SKM-1 (cell line): ENCODE results near the gene CRYBA1.
"Not testable (repeated sequence)": the region's sequence is repeated elsewhere in the genome, so short reads cannot be mapped to it uniquely, and the experiment has no call there.

Source experiments
- DNase-seq: peaks from one replicate; lab custom pipeline; 2025; ENCODE audit not compliant: unreplicated experiment; lab: John Stamatoyannopoulos, UW

Gene CRYBA1, protein sequence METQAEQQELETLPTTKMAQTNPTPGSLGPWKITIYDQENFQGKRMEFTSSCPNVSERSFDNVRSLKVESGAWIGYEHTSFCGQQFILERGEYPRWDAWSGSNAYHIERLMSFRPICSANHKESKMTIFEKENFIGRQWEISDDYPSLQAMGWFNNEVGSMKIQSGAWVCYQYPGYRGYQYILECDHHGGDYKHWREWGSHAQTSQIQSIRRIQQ

DNA sequence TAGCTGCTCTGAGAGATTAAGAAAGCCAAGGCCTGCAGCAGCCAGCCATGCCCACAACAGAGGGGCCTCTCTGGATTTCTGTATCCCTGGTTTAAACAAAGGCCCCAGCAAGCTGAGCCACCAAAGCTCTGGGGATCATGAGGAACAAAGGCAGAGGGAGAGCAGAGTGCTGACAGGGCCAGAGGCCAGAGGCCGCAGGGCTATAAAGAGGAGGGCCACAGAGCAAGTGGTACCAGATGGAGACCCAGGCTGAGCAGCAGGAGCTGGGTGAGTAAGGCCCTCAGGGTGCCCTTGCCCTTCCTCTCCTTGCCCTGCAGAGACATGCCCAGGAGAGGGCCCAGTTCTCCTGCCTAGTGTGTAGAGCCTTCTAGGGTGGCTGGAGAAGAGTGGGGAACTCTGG lies at the start of gene CRYBA1:
TSS of gene CRYBA1 (plus strand) at position 232 of the 400 bp plus-strand sequence. CDS start at position 237, 5 bp downstream.
- no peak for DNase-seq

DNA sequence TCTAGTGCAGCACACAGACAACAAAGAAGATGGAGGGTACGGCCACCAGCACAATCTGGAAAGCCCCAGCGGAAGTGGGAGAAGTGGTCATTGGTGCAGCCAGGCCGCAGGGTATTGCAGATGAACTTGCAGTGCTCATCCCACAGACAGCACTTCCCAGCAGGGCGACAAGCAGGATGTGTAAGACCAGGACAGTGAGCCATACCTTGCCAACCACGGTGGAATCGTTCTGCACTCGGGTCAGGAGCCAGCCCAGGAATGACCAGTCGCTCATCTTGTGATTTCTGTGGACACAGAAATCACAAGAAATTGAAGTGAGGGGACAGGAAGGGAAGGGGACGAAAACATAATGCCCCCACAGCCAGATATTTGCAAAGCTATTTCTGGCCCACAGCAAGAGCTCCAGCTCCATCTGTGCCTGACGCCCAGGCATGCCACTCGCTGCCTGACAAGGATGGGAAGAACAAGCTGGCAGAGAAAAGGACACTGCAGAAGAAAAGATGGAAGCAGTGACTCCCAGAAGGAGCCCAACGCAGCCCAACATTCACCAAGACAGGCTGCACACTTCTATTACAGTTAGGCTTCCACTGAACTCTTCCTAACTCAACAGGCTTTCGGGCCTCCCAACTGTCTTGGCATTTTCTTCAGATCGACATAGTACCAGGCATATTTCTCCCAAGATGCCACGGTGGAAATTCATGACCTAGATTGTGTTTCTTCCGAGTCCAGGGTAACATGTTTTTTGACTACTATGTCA lies 49.0 kb upstream of the CRYBA1 start:
- no peak for DNase-seq

DNA sequence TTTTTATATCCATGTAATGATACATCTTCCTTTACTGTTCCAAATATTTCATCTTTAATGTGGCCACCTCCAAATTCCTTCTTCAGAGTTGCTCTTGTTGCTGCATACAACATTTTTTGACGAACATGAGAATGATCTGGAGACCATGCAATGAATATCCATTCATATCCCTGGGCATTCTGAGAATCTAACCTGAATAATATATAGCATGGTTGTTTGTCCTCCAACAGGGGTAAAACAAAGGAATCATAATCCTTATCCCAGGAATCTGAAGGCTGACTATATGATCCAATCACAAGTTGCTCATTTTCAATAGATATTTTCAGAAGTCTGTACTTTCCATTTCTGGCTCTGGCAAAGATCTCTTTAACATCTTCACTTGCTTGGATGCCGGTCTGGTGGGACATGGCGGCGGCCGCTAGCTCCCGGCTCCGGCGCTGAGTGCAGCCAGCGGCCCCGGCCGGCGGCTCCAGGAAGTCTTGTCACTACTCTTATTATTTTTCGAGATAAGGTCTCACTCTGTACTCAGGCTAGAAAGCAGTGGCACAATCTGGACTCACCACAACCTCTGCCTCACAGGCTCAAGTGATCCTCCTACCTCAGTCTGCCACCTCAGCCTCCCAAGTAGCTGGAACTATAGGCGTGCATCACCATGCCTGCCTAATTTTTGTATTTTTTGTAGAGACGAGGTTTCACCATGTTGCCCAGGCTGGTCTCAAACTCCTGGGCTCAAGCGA lies 42.4 kb upstream of the CRYBA1 start:
- DNase-seq: not testable (repeated sequence)

DNA sequence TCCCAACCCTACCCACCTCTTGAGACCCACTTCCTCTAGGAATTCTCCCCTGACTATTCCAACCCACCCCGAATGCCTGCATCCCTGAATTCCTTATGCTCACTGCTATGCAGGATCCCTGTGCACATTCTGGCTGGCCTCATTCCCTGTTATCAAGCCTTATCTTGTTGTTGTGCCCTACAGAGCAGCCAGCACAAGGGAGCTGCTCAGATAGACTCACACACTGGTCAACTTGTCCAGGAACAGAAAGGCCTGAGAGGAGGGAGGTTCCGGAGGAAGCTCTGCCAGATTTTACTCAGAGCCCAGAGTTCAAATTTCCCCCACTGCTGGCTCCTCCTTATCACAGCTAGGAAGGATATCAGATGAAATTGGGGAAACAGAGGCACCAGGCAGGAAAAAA lies 41.6 kb upstream of the CRYBA1 start:
- no peak for DNase-seq

DNA sequence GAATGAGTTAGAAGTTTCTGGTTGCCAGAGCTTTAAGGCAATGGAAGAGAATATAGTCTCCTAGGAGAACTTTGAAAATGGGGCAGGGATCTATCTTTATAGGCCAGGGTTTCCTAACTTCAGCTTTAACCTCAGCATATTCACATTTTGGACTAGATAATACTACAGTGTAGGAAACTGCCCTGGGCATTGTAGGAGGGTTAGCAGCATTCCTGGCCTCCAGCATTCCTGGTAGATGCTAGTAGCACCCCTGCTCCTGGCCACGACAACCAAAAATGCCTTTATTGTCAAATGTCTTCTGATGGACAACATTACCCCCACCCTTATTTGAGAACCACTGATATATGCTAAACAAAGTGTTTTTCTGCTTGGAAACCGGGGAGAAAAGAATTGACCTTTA lies 38.7 kb upstream of the CRYBA1 start:
- DNase-seq: no peak

DNA sequence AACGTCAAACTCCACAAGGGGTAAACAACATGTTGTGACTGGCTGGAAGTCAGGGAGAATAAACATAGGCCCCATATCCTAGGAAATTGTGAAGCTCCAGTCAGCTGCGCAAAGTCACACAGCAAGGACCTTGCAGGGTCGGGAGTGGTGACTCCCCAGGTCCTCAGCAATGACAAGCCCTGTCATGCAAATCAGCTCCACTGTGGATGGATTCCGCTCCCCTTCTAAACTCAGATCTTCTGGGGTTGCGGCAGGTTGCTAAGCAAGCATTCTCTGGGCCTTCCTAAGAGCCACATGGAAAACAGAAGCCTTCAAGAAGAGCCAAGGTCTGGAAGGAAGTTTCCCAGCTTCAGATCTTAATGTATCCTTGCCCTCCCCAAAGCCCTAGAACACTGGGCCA lies 37.6 kb upstream of the CRYBA1 start:
- DNase-seq: no peak

DNA sequence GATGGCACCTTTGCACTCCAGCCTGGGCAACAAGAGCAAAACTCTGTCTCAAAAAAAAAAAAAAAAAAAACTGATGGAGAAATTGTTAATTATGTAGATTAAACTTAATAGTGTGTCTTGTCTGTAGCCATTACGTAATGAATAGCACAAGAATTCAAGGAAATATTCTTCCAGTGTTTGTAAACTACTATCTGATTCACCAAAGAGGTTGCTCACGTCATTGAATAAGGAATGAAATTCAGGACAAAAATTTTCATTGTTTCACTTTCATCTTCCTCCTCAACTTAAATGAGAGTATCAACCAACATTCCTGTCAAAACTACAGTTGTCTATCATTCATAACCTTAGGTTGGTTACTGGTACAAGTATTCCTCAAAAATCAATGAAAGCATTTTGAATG lies 35.8 kb upstream of the CRYBA1 start:
- DNase-seq: no peak

DNA sequence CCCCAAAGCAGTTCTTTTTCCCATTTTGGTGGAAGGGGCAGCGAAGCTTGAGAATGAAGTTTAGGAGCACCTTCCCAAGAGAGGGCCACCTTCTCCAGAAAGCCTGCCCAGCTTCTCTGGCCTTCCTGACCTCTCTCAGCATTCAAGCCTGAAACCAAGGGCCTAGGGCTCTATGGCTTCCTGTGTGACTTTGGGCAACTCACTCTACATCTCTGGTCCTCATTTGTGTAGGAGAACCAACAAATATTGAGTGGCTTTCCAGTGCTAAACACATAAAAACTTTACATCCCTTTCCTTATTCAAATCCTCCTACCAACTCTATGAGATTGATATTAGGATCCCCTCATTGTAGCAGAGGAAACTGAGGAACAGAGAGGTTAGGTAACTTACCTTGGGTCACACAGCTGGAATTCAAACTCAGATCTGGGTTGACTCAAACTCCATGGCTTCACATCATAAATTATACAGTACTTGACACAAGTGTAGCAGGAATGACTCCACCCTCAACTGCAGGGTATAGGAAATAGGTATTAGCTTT lies 34.5 kb upstream of the CRYBA1 start:
- DNase-seq: no peak

DNA sequence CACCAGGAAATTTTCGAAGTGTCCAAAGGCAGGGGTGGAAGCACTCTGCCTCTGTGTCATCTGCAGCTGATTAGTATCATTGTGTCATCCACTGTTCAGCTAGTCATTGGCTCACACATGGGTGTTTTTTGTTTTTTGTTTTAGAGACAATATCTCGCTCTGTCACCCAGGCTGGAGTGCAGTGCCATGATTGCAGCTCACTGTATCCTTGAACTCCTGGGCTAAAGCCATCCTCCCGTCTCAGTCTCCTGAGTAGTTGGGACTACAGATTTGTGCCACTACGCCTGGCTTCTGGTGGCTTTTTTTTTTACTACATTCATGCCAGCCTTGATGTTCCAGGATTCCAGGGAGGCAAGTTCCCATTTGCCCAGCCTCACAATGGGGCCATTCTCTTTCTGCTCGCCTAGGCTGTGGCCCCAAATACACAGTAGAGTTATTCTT lies 34.0 kb upstream of the CRYBA1 start:
- no peak for DNase-seq

DNA sequence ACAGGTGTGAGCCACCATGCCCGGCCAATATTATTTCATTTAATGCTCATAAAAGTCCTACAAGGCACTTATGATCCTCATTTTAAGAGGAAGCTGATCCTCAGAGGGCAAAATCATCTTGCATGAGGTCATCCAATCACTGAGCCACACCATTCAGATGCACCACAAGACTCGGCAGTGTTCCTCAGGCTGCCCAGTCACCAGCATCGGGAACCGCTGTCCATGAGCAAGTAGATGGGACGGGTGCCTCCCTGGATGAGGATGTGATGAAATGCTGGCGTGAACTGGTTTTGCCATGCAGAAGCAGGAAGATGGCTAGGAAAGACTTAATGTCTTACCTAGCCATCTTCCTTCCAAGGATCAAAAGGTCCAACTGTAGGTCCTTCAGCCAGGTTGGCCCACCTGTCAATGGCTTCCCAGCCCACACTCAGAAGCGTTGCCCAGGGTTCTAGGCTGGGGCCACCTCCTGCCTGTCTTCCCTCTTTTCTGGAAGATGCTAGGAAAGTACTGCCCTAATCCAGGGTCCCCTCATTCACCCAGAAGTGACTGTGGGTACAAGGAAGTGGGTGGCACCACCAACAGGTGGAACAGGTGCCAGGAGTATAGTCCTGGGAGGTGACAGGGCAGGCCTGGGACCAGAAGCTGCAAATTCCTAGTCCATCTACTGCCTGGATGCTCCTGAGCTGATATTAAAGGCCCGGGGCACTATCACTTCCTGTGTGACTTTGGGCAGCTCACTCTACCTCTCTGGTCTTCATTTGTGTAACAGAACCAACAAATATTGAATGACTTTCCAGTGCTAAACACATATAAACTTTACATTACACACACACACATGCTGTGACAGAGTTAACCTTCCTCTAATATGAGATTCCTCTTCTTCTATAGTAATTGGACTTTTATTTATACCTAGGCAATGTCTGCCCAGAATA lies 32.2 kb upstream of the CRYBA1 start:
- DNase-seq: no peak

DNA sequence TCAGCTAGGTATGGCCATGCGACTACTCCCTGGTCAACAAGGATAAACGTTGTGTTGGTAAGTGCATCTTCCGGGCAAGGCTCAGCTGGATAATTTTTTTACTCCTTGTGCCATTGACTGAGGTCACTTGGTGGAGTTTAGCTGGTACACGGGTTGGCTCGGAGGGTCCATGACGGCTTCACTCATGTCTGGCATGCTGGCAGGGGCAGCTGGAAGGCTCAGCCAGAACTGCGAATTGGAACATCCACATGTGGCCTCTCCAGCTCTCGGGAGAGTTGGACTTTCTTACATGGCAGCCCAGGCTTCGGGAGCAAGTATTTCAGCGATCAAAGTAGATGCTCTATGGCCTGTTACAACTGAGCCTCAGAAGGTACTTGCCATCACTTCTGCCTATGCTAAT lies 31.5 kb upstream of the CRYBA1 start:
- DNase-seq: no peak

DNA sequence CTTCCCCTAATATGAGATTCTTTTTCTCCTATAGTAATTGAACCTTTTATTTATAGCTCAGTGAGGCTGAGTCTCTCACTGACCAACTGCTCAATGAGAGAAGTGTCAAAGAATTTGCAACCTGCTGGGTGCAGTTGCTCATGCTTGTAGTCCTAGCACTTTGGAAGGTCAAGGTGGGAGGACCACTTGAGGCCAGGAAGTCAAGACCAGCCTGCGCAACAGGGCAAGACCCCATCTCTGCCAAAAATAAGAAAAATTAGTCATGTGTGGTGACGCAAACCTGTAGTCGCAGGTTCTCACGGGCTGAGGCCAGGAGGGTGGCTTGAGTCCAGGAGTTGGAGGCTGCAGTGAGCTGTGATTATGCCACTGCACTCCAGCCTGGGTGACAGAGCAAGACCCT lies 30.9 kb upstream of the CRYBA1 start:
- no peak for DNase-seq

DNA sequence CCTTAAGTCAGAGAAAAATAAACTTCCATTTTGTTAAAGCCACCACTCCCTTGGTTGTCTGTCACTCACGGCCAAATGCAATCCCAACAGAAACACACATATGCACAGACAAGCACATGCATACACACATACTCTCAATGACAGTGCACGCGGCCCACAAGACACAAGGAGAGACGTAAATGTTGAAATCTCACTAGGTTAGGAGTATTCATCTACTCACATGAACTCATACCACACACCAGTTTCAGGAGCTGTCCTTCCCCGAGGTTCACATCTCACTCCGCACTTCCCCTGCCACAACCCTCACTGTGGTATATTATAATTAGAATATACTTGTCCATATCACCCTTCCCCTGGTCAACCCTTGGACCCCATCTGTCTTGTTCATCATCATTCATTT lies 30.5 kb upstream of the CRYBA1 start:
- DNase-seq: no peak

DNA sequence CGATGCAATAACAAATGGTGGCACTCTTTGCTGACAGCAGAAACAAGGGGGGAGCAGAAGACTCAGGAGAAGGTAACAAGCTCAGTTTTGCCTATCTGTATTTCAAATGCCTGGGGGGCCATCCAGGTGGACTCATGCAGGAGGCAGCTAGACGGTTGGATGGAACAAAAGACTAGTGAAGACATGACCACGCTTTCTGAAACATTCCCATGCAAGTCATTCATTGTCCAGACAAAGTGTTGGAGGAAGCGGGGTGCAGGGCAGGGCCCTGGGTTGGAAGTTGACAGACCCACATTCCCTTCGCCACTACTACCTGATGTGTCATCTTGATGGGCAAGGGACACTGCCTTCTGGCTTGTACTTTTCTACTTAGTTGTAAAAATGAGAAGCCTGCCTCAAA lies 29.8 kb upstream of the CRYBA1 start:
- no peak for DNase-seq

DNA sequence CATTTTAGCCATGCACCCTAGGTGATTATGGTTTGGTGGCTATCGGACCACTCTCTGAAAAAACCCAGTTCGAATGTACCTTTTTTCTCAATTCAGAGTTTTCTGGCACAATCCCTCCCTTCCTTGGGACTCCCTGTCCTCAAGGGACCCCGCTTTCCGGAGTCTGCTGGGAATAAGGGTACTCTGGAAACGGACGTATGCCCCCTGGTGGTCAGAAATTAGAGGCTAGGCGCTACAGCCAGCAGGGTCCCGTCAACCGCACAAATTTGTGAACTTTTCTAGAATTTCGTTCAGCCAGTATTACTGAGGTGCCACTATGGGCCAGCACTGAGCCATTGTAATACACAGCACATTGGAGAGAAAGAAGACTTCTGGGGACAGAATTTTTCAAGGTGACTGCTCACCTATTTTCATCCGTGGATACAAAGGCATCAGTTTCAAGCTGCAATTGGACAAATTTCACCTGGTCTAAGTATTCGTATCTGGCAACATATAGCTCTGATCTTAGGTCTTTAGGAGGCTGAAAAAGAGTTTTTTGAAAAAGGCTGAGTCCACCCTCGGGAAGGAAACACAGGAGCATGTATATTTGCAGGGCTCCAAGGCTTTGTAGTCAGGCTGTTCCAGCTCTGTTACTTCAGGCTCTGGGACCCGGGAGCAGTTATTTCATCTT lies 27.1 kb upstream of the CRYBA1 start:
- peak; percentile 75 for DNase-seq

DNA sequence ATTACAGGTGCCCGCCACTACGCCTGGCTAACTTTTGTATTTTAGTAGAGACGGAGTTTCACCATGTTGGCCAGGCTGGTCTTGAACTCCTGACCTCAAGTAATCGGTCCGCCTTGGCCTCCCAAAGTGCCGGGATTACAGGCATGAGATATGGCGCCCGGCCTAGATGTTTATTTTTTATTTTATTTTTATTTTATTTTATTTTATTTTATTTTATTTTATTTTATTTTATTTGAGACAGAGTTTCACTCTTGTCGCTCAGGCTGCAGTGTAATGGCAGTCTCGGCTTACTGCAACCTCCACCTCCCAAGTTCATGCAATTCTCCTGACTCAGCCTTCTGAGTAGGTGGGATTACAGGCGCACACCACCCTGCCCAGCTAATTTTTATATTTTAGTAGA lies 25.3 kb upstream of the CRYBA1 start:
- DNase-seq: not testable (repeated sequence)

DNA sequence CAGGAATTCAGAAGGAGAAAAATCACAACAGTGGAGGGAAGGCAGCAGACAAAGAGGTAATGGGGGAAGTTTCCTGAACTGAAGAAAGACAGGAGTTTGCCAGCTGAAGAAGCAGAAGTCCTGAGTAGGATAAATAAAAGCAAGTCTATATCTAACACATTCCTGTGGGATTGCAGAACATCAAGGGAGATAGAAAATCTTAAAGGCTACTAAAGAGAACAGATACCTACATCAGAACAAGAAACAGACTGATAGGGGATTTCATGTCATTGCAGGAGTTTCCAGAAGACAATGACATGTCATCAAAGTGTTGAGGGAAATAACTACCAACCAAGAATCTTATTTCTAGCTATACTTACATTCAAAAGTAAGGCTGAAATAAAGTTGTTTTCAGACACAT lies 21.3 kb upstream of the CRYBA1 start:
- no peak for DNase-seq

DNA sequence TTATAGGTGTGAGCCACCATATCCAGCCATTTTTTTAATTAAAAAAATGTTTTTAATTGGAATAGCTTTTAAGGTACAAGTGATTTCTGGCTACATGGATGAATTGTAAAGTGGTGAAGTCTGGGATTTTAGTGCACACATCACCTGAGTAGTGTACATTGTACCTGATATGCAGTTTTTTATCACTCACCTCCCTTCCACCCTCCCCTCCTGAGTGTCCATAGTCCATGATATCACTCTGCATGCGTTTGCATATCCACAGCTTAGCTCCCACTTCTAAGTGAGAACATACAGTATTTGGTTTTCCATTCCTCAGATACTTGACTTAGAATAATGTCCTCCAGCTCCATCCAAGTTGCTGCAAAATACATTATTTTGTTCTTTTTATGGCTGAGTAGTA lies 13.4 kb upstream of the CRYBA1 start:
- no peak for DNase-seq

DNA sequence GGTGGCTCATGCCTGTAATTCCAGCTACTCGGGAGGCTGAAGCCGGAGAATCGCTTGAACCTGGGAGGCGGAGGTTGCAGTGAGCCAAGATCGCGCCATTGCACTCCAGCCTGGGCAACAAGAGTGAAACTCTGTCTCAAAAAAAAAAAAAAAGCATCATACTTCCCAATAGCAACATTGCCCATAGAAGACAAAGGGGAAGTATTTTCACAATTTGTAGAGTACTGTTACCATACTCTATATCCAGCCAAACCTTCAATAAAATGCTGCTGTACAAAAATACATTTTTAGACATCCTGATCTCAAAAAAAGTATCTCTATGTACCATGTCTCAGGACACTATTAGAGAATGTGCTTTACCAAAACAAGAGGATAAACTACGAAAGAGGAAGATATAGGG lies 11.7 kb upstream of the CRYBA1 start:
- DNase-seq: not testable (repeated sequence)

DNA sequence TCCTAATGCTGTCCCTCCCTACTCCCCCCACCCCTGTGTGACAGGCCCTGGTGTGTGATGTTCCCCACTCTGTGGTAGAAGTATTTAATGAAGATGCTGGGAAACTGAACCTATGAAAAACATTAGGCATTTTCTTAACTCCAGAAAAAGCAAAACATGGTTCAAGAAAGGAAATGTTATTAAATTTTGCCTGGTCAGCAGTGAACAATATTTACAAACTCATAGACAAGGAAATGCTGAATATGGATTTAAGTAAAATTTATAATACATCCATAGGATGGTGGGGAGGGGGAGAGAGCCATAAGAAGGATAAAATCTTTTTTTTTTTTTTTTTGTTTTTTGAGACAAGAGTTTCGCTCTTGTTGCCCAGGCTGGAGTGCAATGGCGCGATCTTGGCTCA lies 10.8 kb upstream of the CRYBA1 start:
- no peak for DNase-seq
